Stimulated activated CD8-positive, alpha-beta memory T cell treated with anti-CD3 and anti-CD28 coated beads, Interleukin-12 subunit alpha, Interleukin-12 subunit beta, amount 100 ng/mL, for 24 hours (primary cell): ENCODE data around the gene C1QL4.
"Not testable (repeated sequence)": the region's sequence is repeated elsewhere in the genome, so short reads cannot be mapped to it uniquely, and the experiment has no call there.

Experiments
- DNase-seq: peaks from one replicate; pipeline ENCODE4 v3.0.0-alpha.2; 2020; ENCODE audit errors: extremely low read depth

Gene C1QL4

GRCh38 chr12:49301760-49302159, 35.2 kb downstream of the C1QL4 start:
- no peak for DNase-seq

- DNase-seq = no peak
These were observed 38.8 kb downstream of the C1QL4 start for GRCh38 chr12:49298160-49298559.

GRCh38 chr12:49297695-49298060, 39.3 kb downstream of the C1QL4 start:
- DNase-seq = no peak

- DNase-seq = no peak
These were observed 39.9 kb downstream of the C1QL4 start for GRCh38 chr12:49296836-49297694.

- DNase-seq = no peak
These were observed 40.8 kb downstream of the C1QL4 start for GRCh38 chr12:49296034-49296835.

- no peak for DNase-seq
These were observed 41.7 kb downstream of the C1QL4 start, which contains the start of gene PRPH for GRCh38 chr12:49295082-49295936. TSS of gene PRPH (plus strand) at chr12:49295147. CDS start at chr12:49295201, 54 bp downstream.

GRCh38 chr12:49294804-49295081, 42.2 kb downstream of the C1QL4 start:
- DNase-seq = no peak

GRCh38 chr12:49294086-49294803, 42.7 kb downstream of the C1QL4 start:
- no peak for DNase-seq

GRCh38 chr12:49293056-49293956, 43.7 kb downstream of the C1QL4 start:
- DNase-seq = no peak

GRCh38 chr12:49292729-49293055, 44.3 kb downstream of the C1QL4 start:
- DNase-seq = no peak

GRCh38 chr12:49288922-49289555, 47.9 kb downstream of the C1QL4 start:
- no peak for DNase-seq

- DNase-seq = peak; percentile 33
These were observed 48.6 kb downstream of the C1QL4 start for GRCh38 chr12:49288412-49288853.

- no peak for DNase-seq
These were observed 49.1 kb downstream of the C1QL4 start for GRCh38 chr12:49287876-49288275.

GRCh38 chr12:49284672-49285071, 52.3 kb downstream of the C1QL4 start:
- DNase-seq = no peak

- DNase-seq = no peak
These were observed 53.2 kb downstream of the C1QL4 start for GRCh38 chr12:49283541-49284429.

GRCh38 chr12:49282740-49283375, 54.1 kb downstream of the C1QL4 start:
- not testable (repeated sequence) for DNase-seq
